NCI-H1092 treated with DMSO at 0.1 percent for 48 hours (cell line): ENCODE data around the gene ST14.
A peak's percentile ranks its signal among the peaks of the same experiment; 100 is the strongest.

Experiments
- DNase-seq: peaks from one replicate; lab custom pipeline; 2025; lab: John Stamatoyannopoulos, UW

The ST14 gene

GRCh38 chr11:130136107-130136506 is 23.5 kb upstream of the ST14 start:
- DNase-seq = no peak

- no peak for DNase-seq
Observed at GRCh38 chr11:130137999-130138398, 21.6 kb upstream of the ST14 start.

- no peak for DNase-seq
Observed at GRCh38 chr11:130139401-130139800, 20.2 kb upstream of the ST14 start.

GRCh38 chr11:130141561-130142341 is 17.8 kb upstream of the ST14 start:
- no peak for DNase-seq

GRCh38 chr11:130144141-130144540 is 15.4 kb upstream of the ST14 start:
- no peak for DNase-seq

GRCh38 chr11:130144861-130145281 is 14.7 kb upstream of the ST14 start:
- peak; percentile 42 for DNase-seq

- no peak for DNase-seq
Observed at GRCh38 chr11:130145311-130145812, 14.2 kb upstream of the ST14 start.

- DNase-seq = no peak
Observed at GRCh38 chr11:130145975-130146776, 13.4 kb upstream of the ST14 start.

GRCh38 chr11:130146796-130147195 is 12.8 kb upstream of the ST14 start:
- DNase-seq = no peak

GRCh38 chr11:130148796-130149326 is 10.7 kb upstream of the ST14 start:
- no peak for DNase-seq

GRCh38 chr11:130150790-130151189 is 8.8 kb upstream of the ST14 start:
- DNase-seq = no peak

- DNase-seq = no peak
Observed at GRCh38 chr11:130151196-130151595, 8.4 kb upstream of the ST14 start.

- no peak for DNase-seq
Observed at GRCh38 chr11:130156108-130157022, 3.2 kb upstream of the ST14 start.

- DNase-seq = no peak
Observed at GRCh38 chr11:130157101-130157500, 2.5 kb upstream of the ST14 start.

GRCh38 chr11:130157840-130158239 is 1.7 kb upstream of the ST14 start:
- DNase-seq = no peak

- no peak for DNase-seq
Observed at GRCh38 chr11:130159139-130159538, 443 bp upstream of the ST14 start.

GRCh38 chr11:130160498-130161155 is 1.0 kb downstream of the ST14 start:
- DNase-seq = no peak

- DNase-seq = no peak
Observed at GRCh38 chr11:130161441-130162145, 2.0 kb downstream of the ST14 start.

GRCh38 chr11:130162733-130163132 is 3.2 kb downstream of the ST14 start:
- no peak for DNase-seq
